Fibroblast of lung (primary cell): ENCODE measurements around the gene FGFR3. TPM values are rescaled to one million over a fixed set of nuclear protein-coding genes. Genes with fewer than 3 reads are reported as not detected.

Experiments used
- DNase-seq, 2 donors: peaks; one replicate each; pipeline versions ENCODE4 v3.0.0 to v3.0.0-alpha.2; 2010; ENCODE audit warnings: low read depth in 2 of 2
- H2AFZ ChIP-seq: 2 replicates; pipeline ENCODE4 v1.5.1; 2012; ENCODE audit warnings: low read length, control low read depth, inconsistent platforms
- H3K27ac ChIP-seq: 2 replicates; pipeline ENCODE4 v1.5.1; 2011; ENCODE audit warnings: low read length, control low read depth; ENCODE audit not compliant: insufficient read depth
- H3K27me3 ChIP-seq: 2 replicates; pipeline ENCODE4 v1.5.1; 2011; ENCODE audit warnings: mild to moderate bottlenecking, low read length; ENCODE audit not compliant: control insufficient read depth, insufficient read depth
- H3K36me3 ChIP-seq: 2 replicates; pipeline ENCODE4 v1.5.1; 2011; ENCODE audit warnings: low read length; ENCODE audit not compliant: control insufficient read depth, insufficient read depth
- H3K4me1 ChIP-seq: 2 replicates; pipeline ENCODE4 v1.5.1; 2011; ENCODE audit warnings: low read length; ENCODE audit not compliant: control insufficient read depth, insufficient read depth; ENCODE audit errors: extremely low read depth
- H3K4me2 ChIP-seq: 2 replicates; pipeline ENCODE4 v1.5.1; 2011; ENCODE audit warnings: low read length, control low read depth; ENCODE audit not compliant: insufficient read depth; ENCODE audit errors: extremely low read depth
- H3K4me3 ChIP-seq, 4 experiments: fragments of 200-600 bp in 1 of 4; sonication (generic) in 1 of 4; replicated peaks in 1 of 4; 2 replicates each; pipeline ENCODE4 v1.5.1; 2011 to 2016; ENCODE audit warnings: low read length in 4 of 4, low read depth in 3 of 4, mild to moderate bottlenecking in 3 of 4, control low read depth in 2 of 4, inconsistent platforms in 1 of 4, mixed read lengths in 1 of 4; ENCODE audit not compliant: insufficient read depth in 1 of 4; ENCODE audit errors: control extremely low read depth in 1 of 4
- H3K79me2 ChIP-seq: 2 replicates; pipeline ENCODE4 v1.5.1; 2012; ENCODE audit warnings: mild to moderate bottlenecking, low read length, inconsistent platforms; ENCODE audit not compliant: control insufficient read depth, insufficient read depth
- H3K9ac ChIP-seq: 2 replicates; pipeline ENCODE4 v1.5.1; 2011; ENCODE audit warnings: mild to moderate bottlenecking, low read length, control low read depth; ENCODE audit not compliant: insufficient read depth
- H3K9me3 ChIP-seq: 2 replicates; pipeline ENCODE4 v1.5.1; 2012; ENCODE audit warnings: low read depth, low read length; ENCODE audit not compliant: control insufficient read depth, insufficient read depth
- H4K20me1 ChIP-seq: 2 replicates; pipeline ENCODE4 v1.5.1; 2011; ENCODE audit warnings: low read length; ENCODE audit not compliant: control insufficient read depth, insufficient read depth; ENCODE audit errors: extremely low read depth
- CTCF ChIP-seq, 2 donors: IDR thresholded peaks in 1 of 2; conservative IDR thresholded peaks in 1 of 2; 1 replicate in 1 of 2; 2 replicates in 1 of 2; pipeline ENCODE4 v1.5.1; 2011 to 2012; ENCODE audit warnings: low read length in 2 of 2, control low read depth in 1 of 2, inconsistent platforms in 1 of 2, low read depth in 1 of 2, mild to moderate bottlenecking in 1 of 2
- EZH2 ChIP-seq: IDR thresholded peaks from 2 replicates; pipeline ENCODE4 v1.5.1; 2012; ENCODE audit warnings: low read length, control low read depth, mild to moderate bottlenecking; ENCODE audit errors: missing control alignments
- polyA plus RNA-seq, 2 donors: library from polyadenylated mRNA; depleted of rRNA in 1 of 2; stranded (reverse) in 1 of 2; unstranded in 1 of 2; fragments of >200 nt; gene quantifications; 2 replicates each; pipeline ENCODE4 v1.2.1, GENCODE V29; 2011 to 2012; ENCODE audit warnings: missing spikeins in 1 of 2
- total RNA-seq: library from RNA; depleted of rRNA; stranded (reverse); fragments of >200 nt; gene quantifications from 2 replicates; pipeline ENCODE4 v1.2.1, GENCODE V29; 2014

FGFR3 gene
- total and polyA plus RNA-seq, 2 donors (not counting 1 experiment from before 2014, with no cell fraction given): 0.11 to 0.33 TPM

- H3K4me3 ChIP-seq: no peak overlapping the region
- H3K27me3 ChIP-seq: no peaks in the 10 kb centered on the region
- TF ChIP-seq CTCF (conservative IDR thresholded peaks at IDR 0.05 in 1 of 2, IDR thresholded peaks at IDR 0.05 in 1 of 2; ENCODE audit: low read depth in 1 of 2, low read length in 2 of 2): no peak
- no peak for TF ChIP-seq EZH2
- no peak overlapping the region for H3K27ac ChIP-seq
- H4K20me1 ChIP-seq: no peaks in the 10 kb centered on the region
- no peaks in the 10 kb centered on the region for H3K79me2 ChIP-seq
- no peak overlapping the region for H3K4me2 ChIP-seq
- H2AFZ ChIP-seq: no peak overlapping the region
- no peaks in the 10 kb centered on the region for H3K36me3 ChIP-seq
- no peak for DNase-seq
- H3K9me3 ChIP-seq: no peaks in the 10 kb centered on the region
- no peak overlapping the region for H3K9ac ChIP-seq
- H3K4me1 ChIP-seq: no peaks in the 10 kb centered on the region
Observed at GRCh38 chr4:1759170-1759817, 33.8 kb upstream of the FGFR3 start.

GRCh38 chr4:1759818-1760223 lies 33.3 kb upstream of the FGFR3 start:
- Histone ChIP-seq H3K4me2 (no peak overlapping the region), H4K20me1 (no peaks in the 10 kb centered on the region), H3K4me1 (no peaks in the 10 kb centered on the region), H2AFZ (no peak overlapping the region), H3K27me3 (no peaks in the 10 kb centered on the region), H3K9ac (no peak overlapping the region), H3K27ac (no peak overlapping the region), H3K79me2 (no peaks in the 10 kb centered on the region), H3K9me3 (no peaks in the 10 kb centered on the region), H3K36me3 (no peaks in the 10 kb centered on the region), H3K4me3 (no peak overlapping the region)
- TF ChIP-seq CTCF (conservative IDR thresholded peaks at IDR 0.05 in 1 of 2, IDR thresholded peaks at IDR 0.05 in 1 of 2; ENCODE audit: low read depth in 1 of 2, low read length in 2 of 2) (no peak), EZH2 (no peak)
- no peak for DNase-seq

GRCh38 chr4:1760521-1761071 lies 32.5 kb upstream of the FGFR3 start:
- DNase-seq: no peak
- H3K36me3 ChIP-seq: no peaks in the 10 kb centered on the region
- no peaks in the 10 kb centered on the region for H3K79me2 ChIP-seq
- TF ChIP-seq CTCF (conservative IDR thresholded peaks at IDR 0.05 in 1 of 2, IDR thresholded peaks at IDR 0.05 in 1 of 2; ENCODE audit: low read depth in 1 of 2, low read length in 2 of 2) (no peak), EZH2 (no peak)
- no peak overlapping the region for H3K4me3 ChIP-seq
- H2AFZ ChIP-seq: no peak overlapping the region
- H4K20me1 ChIP-seq: no peaks in the 10 kb centered on the region
- H3K9me3 ChIP-seq: no peaks in the 10 kb centered on the region
- H3K27ac ChIP-seq: no peak overlapping the region
- H3K4me2 ChIP-seq: no peak overlapping the region
- no peaks in the 10 kb centered on the region for H3K4me1 ChIP-seq
- no peak overlapping the region for H3K9ac ChIP-seq
- no peaks in the 10 kb centered on the region for H3K27me3 ChIP-seq
